Suppressor macrophage (primary cell): ENCODE data around the gene PELI3.

Experiments used
- DNase-seq, 4 experiments: peaks; one replicate each; pipeline ENCODE4 v3.0.0-alpha.2; 2020 to 2022

The PELI3 gene

DNA sequence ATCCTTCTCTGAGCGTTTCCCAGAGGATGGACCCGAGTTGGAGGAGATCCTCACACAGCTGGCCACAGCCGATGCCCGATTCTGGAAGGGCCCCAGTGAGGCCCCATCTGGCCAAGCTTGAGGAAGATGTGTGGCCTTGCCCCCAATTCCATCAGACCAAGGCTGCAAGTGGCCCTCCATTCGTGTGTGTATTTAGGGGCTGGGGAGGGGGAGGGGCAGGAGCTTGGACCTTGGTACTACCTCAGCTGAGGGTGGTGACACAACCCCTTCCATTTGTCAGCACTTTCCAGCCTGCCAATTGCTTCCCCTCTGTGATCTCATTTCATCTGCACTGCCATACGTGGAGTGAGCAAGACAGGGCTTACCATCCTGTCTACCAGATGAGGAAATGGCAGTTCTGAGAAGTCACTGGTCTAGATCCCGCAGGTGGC lies 42.4 kb downstream of the PELI3 start:
- DNase-seq: peak; percentile 11 to 50 (median 36)

- peak; percentile 75 to 91 (median 85) for DNase-seq
Observed at GRCh38 chr11:66510271-66510989, 43.7 kb downstream of the PELI3 start, which contains the start of gene BBS1. BBS1 (plus strand) TSS chr11:66510635; CDS start chr11:66510660, 25 bp downstream.

GRCh38 chr11:66510990-66511339 lies 44.3 kb downstream of the PELI3 start:
- no peak for DNase-seq

DNA sequence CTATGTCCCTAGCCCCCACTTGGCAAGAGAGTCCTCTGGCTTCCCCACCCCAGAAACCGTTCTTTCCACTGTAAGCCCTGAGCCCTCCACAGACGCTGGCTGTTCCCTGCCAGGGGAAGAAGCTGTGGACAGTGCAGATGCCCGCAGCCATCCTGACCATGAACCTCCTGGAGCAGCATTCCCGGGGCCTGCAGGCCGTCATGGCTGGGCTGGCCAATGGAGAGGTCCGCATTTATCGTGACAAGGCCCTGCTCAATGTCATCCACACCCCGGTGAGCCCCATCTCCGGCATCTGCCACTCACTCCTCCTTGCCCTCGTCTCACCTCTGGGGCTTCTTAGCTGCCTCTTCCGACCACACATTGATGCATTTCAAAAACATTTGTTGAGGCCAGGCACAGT lies 56.9 kb downstream of the PELI3 start:
- DNase-seq: no peak

DNA sequence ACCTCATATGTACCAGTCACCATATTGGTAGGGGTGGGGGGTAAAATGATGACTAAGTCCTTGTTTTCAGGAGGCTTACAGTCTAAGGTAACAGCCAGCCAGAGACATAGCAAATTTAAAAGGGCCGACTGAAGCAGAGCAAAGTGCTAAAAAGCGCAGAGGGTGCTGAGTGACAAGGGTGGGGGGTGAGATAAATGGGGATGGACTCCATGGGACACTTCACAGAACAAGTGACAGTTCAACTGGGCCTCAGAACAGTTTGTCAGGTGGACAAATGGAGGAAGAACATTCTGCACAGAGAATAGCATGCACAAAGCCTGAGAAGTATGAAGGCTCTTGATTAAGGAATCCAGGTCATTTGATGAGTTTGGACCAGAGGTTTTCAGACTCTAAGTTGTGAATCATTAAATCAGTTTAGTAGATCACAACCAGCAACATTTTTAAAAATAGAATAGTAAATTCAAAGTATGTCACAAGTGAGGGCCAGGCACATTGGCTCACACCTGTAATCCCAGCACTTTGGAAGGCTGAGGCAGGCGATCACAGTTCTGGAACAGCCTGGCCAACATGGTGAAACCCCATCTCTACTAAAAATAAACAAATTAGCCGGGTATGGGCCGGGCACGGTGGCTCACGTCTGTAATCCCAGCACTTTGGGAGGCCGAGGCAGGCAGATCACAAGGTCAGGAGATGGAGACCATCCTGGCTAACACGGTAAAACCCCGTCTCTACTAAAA lies 57.8 kb downstream of the PELI3 start:
- DNase-seq: no peak
